GM10847 (cell line): Measurements from ENCODE around the gene PDZD8.

Source experiments
- POLR2A ChIP-seq: IDR thresholded peaks from 2 replicates; pipeline ENCODE4 v1.6.1; 2011; ENCODE audit not compliant: insufficient read length; ENCODE audit errors: extremely low read depth

PDZD8 gene

GRCh38 chr10:117341061-117341460, 34.2 kb downstream of the PDZD8 start:
- TF ChIP-seq POLR2A: no peak

- TF ChIP-seq POLR2A: no peak
Measured at GRCh38 chr10:117339979-117340378, 35.3 kb downstream of the PDZD8 start.

- no peak for TF ChIP-seq POLR2A
Measured at GRCh38 chr10:117339578-117339977, 35.7 kb downstream of the PDZD8 start.

GRCh38 chr10:117334926-117335325, 40.3 kb downstream of the PDZD8 start:
- TF ChIP-seq POLR2A: no peak

GRCh38 chr10:117334066-117334465, 41.2 kb downstream of the PDZD8 start:
- no peak for TF ChIP-seq POLR2A

GRCh38 chr10:117327262-117327661, 48.0 kb downstream of the PDZD8 start:
- TF ChIP-seq POLR2A: no peak

GRCh38 chr10:117324367-117324766, 50.9 kb downstream of the PDZD8 start:
- no peak for TF ChIP-seq POLR2A

GRCh38 chr10:117322260-117322659, 53.0 kb downstream of the PDZD8 start:
- no peak for TF ChIP-seq POLR2A

GRCh38 chr10:117320050-117320665, 55.1 kb downstream of the PDZD8 start:
- TF ChIP-seq POLR2A: no peak

- no peak for TF ChIP-seq POLR2A
Measured at GRCh38 chr10:117318909-117319308, 56.3 kb downstream of the PDZD8 start.

- TF ChIP-seq POLR2A: no peak
Measured at GRCh38 chr10:117316701-117317100, 58.5 kb downstream of the PDZD8 start.

GRCh38 chr10:117313641-117314040, 61.6 kb downstream of the PDZD8 start:
- TF ChIP-seq POLR2A: no peak

- TF ChIP-seq POLR2A: no peak
Measured at GRCh38 chr10:117312430-117312829, 62.8 kb downstream of the PDZD8 start.

- TF ChIP-seq POLR2A: no peak
Measured at GRCh38 chr10:117311261-117311660, 64.0 kb downstream of the PDZD8 start.

- no peak for TF ChIP-seq POLR2A
Measured at GRCh38 chr10:117306674-117307073, 68.6 kb downstream of the PDZD8 start.

GRCh38 chr10:117300671-117301070, 74.6 kb downstream of the PDZD8 start:
- no peak for TF ChIP-seq POLR2A

GRCh38 chr10:117299435-117299834, 75.8 kb downstream of the PDZD8 start:
- no peak for TF ChIP-seq POLR2A
